Measurements from ENCODE around the gene DNMT1. TPM values are rescaled to one million over a fixed set of nuclear protein-coding genes. Genes with fewer than 3 reads are reported as not detected.

DNMT1 gene
- total RNA-seq, 1 donor from 2014 or later, result 42.3 TPM

DNA sequence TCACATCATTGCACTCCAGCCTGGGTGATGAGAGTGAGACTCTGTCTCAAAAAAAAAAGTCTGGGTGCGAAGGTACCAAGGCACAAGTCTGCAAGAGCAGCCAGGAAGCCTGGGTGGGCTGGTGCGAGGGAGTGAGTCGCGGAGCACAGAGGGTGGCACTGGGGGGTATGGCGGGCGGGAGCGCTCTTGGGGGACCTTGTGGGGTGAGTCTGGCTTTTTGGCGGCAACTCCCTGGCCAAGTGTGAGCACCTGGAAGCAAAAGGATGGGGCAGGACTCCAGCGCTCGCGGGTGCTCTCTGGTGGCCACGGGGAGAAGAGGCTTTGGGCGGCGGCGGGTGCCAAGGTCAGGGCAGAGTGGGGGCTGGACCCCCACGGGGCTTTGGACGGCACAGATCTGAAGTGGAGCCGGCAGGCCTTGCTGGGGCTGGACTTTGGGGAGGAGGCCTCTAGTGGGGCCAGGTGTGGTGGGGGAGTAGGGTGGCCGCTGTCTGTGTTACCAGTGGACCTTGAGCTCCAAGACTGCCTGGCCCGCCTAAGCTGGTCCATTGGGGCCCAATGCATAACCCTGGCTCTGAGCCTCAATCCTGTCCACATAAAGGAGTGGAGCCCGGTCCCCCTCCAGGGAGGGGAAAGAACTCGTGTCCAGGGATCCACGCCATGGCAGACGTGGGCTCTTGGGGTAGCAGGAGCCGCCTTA, 81.7 kb downstream of the DNMT1 start:
- peak; percentile 39 for DNase-seq

DNA sequence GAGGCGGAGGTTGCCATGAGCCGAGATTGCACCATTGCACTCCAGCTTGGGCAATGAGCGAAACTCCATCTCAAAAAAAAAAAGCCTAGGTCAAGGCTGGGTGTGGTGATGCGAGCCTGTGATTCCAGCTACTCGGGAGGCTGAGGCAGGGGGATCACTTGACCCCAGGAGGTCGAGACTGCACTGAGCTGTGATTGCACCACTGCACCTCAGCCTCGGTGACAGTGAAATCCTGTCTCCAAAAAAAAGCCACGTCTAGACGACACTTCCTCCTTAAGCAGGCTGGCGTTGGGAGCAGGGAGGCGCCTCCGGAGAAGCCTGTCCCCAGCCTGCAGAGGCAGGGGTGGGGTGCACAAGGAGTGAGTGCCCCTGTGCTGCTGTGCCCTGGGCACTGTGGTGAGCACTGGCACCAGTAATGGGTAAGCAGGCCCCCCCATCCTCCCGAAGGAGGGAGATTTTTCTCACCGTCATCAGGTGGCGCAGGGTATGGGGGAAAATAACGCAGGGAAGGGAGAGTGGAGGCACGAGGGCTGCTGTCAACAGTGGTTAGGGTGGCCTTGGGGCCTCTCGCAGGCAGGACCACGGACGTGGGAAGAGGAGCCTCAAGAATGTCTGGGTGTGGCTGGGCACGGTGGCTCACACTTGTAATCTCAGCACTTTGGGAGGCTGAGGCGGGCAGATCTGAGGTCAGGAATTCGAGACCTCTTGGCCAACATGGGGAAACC, 82.6 kb downstream of the DNMT1 start:
- no peak for DNase-seq

DNA sequence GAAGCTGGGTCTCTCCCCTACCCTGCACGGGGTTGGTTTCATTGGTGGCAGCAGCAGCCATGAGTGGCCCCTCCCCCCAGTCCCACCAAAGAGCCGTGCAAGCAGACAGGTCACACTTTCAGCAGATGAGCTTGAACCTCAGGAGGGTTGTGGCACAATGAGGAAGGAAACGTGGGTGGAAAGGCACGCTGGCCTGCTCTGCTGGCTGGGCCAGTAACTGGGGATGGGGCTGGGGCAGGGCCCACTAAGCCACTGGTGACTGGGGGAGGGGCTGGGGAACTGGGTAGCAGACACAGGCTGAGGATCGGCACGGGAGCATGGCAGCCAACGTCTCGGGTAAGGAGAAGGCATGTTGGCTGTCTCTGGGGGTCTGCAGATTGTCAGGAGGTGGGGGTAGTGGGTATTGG, 83.3 kb downstream of the DNMT1 start, which contains the start of gene P2RY11:
P2RY11 (plus strand) TSS at position 289 of the 407 bp plus-strand sequence; CDS start at position 318, 29 bp downstream.
- no peak for DNase-seq

DNA sequence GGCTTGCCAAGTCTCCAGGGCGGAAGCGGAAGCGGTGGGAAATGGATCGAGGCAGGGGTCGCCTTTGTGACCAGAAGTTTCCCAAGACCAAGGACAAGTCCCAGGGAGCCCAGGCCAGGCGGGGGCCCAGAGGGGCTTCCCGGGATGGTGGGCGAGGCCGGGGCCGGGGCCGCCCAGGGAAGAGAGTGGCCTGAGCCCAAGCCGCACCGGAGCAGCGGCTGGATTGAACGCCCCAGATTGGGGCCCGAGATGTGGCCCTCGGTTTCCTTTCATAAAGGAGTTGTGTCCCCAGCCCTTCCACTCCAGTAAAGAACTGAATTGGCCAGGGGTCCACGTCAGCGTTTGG, 83.8 kb downstream of the DNMT1 start:
- no peak for DNase-seq

DNA sequence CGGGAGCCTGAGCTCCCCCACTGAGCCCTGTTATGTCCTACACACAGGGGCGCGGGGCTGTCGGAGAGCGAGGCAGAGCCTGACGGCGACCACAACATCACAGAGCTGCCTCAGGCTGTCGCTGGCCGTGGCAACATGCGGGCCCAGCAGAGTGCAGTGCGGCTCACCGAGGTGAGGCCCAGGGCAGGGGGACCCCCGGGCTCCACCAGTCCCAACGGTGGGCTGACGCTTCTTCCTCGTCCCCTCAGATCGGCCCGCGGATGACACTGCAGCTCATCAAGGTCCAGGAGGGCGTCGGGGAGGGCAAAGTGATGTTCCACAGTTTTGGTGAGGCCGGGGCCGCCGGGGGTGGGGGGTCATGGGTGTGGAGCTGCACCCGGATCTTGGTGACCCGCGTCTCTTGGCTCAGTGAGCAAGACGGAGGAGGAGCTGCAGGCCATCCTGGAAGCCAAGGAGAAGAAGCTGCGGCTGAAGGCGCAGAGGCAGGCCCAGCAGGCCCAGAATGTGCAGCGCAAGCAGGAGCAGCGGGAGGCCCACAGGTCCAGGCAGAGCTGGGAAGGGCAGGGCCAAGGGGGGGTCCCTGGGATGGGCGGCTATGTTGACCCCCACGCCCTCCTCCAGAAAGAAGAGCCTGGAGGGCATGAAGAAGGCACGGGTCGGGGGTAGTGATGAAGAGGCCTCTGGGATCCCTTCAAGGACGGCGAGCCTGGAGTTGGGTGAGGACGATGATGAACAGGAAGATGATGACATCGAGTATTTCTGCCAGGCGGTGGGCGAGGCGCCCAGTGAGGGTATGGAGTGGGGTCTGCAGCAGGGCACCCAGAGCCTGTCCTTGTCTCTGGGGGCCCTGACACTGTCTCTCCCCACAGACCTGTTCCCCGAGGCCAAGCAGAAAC, 84.4 kb downstream of the DNMT1 start:
- DNase-seq, result no peak

DNA sequence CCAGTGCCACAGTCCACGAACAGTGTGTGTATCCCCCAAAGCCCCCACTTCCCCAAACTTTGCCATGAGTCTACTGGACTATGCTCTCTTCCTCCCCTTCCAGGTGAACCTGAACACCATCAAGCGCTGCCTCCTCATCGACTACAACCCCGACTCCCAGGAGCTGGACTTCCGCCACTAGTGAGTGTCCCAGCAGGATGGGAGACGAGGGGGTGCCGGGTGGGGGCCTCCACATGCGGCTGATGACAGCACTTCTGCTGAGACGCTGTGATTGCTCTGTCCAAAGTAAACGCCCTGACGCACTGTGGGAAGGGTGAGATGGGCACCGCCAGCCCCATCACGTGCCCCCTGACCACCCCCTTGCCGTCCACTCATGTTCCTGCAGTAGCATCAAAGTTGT, 85.2 kb downstream of the DNMT1 start:
- DNase-seq, result no peak

DNA sequence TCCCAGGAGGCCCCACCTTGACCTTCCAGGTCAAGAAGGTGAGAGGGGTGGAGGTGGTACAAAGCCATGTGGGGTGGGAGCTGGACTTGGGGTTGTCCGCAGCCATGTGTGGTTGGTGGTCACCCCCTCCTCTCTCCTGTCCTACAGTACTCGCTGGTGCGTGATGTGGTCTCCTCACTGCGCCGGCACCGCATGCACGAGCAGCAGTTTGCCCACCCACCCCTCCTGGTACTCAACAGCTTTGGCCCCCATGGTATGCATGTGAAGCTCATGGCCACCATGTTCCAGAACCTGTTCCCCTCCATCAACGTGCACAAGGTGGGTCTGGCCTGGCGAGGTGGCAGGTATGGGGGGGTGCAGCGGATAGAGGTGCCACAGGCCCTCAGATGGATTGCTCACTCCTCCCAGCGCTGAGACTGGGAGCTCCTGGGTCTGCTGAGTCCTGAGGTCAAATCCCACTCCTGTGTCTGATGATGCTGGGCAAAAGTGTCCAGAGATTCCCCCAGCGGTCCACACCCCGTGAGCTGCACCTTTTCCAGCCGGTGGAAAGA, 86.9 kb downstream of the DNMT1 start:
- no peak for DNase-seq

DNA sequence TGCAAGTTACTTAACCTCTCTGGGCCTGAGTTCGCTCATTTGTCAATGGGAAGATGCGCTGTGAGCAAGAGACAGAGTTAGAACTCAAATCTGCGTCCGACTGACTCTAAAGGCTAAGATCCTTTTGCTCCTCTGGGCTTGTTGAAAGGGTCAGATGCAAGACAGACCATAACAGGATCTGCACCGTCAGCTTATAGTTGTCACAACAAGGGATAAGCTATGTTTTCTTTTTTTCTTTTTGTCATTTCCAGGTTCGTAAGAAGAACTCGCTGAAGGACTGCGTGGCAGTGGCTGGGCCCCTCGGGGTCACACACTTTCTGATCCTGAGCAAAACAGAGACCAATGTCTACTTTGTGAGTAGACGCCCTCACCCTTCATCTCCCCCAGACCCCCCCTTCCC, 87.5 kb downstream of the DNMT1 start:
- DNase-seq, result no peak

DNA sequence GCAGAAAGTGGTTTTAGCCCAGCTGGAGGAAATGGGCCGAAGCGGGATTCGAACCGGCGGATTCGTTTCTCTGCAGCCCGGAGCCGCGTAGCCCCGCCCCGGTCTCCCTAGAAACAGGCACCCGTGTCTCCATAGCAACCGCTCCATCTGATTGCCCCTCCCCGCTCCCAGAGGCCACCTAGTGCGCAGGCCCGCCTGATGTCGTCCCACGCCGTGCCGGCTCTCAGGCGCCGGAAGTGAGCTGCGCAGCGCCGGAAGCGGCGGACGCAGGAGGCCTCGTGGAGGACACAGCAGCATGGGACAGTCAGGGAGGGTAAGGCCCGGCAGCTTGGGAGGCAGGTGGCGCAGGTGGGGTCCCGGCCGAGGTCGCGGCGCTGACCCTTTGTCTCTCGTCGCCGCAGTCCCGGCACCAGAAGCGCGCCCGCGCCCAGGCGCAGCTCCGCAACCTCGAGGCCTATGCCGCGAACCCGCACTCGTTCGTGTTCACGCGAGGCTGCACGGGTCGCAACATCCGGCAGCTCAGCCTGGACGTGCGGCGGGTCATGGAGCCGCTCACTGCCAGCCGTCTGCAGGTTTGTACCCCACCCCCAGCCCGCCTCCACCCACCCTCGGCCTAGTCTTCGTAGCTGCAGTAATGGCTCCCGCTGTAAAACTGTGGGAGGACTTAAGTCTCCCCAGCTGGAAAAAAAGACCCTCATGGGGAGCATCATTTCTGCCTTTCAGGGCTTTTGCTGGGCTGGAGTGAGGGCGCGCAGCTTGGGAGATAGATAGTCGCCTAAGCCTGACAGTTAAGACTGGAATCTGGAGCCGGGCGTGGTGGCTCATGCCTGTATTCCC, 88.4 kb downstream of the DNMT1 start, which contains the start of gene PPAN:
PPAN (plus strand) TSS at position 263 of the 837 bp plus-strand sequence; CDS start at position 296, 33 bp downstream.
- DNase-seq, result peak; percentile 99

DNA sequence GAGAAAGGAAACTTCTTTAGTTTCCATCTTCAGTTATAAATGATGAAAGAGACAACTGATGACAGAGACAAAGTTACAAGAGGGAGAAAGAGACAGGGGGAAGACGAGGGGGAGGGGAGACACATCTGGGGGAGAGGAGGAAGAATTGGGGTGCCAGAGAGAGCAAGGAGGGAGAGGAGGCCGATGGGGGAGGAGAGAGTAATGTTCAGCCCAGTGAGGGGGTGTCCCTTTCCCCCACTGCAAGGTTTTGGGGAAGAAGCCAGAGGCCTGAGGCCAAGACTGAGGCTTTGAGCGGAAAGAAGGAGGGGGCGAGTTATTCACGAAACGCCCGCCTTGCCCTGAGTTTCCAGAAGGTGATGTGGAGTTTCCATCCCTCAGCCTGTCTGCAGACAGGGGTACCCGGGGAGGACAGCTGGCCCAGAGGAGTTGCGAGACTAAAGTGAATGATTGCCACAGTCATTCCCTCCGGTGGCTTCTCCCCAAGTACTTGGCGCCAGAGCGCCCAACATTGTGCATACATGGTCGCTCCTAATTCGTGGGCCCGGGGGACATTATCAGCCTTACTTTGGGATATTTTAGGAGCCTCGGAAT, 89.1 kb downstream of the DNMT1 start:
- peak; percentile 45 for DNase-seq

DNA sequence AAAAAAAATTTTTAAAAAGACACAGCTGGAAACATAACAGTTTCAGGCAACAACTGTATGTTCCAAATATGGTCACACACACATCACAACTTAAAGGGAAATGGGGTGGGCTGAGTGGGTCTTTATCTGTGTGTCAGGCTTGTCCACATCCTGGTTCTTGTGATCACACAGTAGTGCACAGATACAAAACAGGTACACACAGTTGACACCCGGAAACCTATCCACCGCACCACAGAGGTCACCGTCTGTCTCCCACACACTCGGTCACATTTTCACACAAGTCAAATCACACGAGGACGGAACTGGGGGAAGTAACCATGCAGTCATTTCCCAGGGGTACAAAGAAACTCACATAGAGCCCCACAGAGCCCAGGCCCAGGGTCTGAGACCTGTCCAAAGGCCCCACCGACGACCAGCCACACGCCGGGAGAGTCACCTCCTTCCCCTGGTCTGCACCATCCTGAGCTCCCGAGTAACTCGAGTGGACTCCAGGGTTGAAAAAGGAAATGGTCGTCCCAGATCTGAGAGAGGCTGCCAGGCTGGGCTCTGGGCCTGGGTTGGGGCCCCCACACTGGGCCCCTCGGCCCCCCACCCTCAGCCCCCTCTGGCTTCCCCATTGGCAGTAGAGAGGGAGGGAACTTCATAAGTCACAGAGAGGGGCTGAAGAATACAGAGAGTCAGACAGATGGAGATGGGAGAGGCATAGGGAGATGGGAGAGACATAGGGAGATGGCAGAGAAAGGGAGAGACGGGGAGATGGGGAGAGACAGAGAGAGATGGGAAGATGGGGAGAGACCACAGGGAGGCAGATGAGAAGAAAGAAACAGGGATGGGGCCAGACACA, 89.9 kb downstream of the DNMT1 start:
- no peak for DNase-seq

DNA sequence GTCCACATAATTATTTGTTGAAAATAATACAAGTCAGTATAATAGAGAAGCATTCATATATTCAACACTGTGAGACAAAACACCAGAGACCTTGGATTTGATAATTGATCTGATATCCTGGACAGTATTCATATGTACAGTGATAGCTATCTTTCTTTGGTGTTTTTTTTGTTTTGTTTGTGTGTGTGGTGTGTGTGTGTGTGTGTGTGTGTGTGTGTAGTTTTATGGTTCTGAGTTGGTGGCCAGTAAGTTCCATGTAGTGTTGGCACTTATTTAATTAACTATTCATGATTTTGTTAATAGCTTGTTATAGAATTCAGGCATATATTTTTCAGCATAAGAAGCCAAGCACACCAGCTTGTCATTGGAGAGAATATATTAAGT, 90.6 kb downstream of the DNMT1 start:
- no peak for DNase-seq

DNA sequence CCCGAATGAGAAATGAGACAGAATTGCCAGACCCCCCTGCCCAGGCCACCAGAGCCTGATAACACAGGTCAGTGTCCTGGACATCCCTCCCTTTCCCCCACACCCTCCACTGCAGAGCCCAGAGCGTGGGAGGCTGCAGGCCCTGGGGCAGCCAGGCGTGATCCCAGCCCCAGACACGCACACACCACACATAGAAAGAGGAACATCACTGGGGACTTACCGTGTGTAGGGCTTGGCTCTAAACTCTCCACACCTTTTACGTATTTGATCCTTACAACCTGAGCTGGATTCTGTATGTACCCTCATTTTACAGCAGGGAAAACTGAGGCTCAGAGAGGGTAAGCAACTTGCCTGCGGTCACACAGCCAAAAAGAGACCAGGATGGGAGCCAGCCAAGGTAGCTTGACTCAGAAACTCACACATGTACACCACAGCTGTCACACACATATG, 91.9 kb downstream of the DNMT1 start:
- DNase-seq, result no peak

DNA sequence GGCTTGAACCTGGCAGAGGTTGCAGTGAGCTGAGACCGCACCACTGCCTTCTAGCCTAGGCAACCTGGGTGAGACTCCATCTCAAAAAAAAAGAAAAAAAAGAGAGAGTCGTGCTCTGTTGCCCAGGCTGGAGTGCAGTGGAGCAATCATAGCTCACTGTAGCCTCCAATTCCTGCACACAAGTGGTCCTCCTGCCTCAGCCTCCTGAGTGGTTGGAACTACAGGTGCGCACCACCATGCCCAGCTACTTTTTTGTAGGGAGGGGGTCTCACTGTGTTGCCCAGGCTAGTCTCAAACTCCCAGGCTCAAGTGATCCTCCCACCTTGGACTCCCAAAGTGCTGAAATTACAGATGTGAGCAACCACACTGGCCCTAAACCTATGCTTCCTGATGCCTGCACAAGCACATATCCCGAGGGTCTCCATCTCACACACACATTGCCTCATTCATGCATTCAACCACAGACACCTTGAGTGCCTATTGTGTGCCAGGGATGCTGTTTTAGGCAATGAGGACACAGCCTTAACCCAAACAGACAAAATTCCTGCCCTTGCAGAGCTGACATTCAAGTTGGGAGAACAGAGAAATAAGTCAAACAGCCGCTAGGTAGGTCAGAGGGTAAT, 94.5 kb downstream of the DNMT1 start:
- DNase-seq, result no peak

DNA sequence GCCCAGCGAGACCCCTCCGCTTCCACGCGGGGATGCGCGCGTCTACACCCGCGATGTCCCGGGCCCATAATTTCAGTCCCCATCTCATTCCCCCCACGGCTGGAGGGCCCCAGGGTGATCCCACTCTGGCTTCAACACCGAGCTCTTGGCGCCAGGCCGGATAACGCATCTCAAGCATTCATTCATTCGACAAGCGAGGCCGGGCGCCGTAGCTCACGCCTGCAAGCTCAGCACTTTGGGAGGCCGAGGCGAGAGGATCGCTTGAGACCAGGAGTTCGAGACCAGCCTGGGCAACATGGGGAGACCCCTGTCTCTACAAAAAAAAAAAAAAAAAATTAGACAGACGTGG, 98.2 kb downstream of the DNMT1 start:
- DNase-seq, result no peak

DNA sequence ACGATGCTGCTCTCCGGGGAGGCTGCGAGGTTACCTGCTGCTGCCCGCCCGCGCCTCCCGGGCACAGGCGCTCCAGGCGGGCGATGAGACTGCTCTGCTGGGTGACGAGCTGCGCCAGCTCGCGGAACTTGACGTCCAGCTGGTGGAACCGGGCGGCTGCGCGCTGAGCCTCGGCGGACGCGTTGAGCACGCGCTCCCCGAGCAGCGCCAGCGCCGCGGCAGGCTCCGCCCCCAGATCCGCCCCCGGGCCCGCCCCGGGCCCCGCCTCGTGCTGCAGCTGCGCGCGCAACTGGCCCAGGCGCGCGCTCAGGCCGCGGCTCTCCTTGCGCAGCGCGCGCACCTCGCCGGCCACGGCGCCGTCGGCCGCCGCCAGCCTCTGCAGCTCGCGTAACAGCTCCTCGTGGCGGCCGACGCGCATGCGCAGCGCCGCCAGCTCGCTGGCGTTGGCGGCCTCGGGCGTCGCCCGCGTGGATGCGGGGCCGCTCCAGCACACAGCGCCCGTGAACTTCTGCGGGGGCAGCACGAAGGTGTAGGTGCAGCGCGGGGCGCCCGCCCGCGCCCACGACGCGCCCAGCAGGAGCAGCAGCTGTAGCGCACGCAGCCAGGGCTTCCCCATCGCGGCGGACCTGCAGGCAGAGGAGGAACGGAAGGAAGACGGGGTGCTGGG, 98.7 kb downstream of the DNMT1 start:
- peak; percentile 96 for DNase-seq

DNA sequence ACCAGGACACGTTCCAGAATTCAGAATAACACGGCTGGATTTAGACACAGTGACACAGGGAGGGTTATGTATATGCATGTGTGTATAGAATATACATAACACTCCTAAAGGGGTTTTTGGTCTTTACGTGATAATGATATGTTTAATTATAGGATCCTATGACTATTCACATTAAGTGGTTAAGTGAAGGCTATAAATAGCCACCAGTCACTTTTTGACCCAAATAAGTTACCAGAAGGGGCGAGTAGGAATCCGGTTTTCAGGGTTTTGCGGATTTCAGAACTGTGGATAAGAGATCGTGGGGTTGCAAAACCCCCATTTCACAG, 99.2 kb downstream of the DNMT1 start:
- DNase-seq, result no peak

DNA sequence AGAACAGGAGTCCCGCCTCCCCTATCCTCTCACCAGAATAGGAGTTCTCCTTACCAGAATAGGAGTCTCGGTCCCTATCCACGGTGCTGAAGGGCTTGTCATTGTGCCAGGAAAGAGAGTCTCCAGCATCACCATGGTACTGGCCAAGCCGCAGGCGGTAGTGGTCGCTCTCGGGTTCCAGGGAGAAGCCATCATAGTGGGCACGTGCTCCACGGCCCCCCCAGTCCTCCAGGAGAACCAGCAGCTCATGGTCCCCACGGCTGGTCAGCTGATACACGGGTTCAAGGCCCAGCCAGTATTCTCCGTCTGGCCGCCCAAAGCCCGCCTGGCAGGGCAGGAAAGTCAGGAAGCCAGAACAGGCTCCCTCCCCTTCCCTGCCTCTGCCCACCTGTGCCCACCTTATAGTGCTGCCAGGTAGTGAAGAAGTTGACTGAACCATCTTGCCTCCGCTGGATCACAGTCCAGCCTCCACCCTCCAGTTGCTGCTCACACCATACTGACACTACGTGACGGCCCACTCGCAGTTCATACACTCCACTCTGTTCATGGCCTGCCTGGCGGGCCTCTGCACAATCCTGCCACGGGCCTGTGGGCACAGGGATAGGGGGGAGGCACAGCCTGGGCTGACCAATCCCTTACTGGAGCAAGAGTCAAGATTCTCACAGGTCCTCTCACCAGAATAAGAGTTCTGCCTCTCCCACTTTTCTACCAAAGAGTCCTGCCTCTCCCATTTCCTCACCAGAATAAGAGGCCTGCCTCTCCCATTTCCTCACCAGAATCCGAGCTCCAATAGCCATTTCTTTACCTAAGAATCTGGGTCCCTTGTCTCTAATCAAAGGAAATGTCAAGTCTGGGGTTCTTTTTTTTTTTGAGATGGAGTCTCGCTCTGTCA, 101.2 kb downstream of the DNMT1 start:
- no peak for DNase-seq

Measured in tongue (tissue), 2 donors.